Measurements from ENCODE around the gene BUD31. TPM values are rescaled to one million over a fixed set of nuclear protein-coding genes. Genes with fewer than 3 reads are reported as not detected.

BUD31 gene
- total and polyA plus RNA-seq, 2 of the 8 experiments (the other 6 are each of a cell fraction or from before 2014, with no cell fraction given): 46.7 to 114 TPM

DNA sequence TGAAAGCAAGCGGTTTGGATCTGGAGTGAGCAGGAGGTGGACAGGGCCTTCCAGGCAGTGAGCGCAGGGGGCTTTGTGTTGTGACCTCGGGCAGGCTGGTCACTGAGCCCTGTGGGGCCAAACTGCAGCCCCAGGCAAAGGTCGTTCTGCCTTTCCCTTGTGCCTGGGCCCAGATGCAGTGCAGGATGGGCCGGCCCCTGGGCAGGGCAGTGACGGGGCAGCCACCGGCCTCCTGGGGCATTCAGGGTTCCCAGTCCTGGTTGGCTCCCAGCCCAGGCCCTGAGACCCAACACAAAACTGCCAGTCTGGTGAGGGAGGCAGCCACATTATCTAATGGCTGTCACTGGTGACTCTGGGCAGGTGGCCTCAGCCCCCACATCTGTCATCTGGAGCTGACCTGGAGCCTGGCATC, 27.1 kb upstream of the BUD31 start:
- peak overlapping the region; percentile 40 for H2BK5ac ChIP-seq (ENCODE audit: low read depth, low read length)
- H2BK12ac ChIP-seq (ENCODE audit: low read depth, low read length): no peak overlapping the region
- H3K23ac ChIP-seq (ENCODE audit: insufficient read length): no peak overlapping the region
- no peak overlapping the region for H3K4me3 ChIP-seq (ENCODE audit: extremely low read depth in 1 of 4, insufficient read depth in 2 of 4, low read depth in 3 of 4, low read length in 4 of 4)
- no peak overlapping the region for H4K8ac ChIP-seq (ENCODE audit: extremely low read depth, insufficient read depth, low read length)
- no peak overlapping the region for H4K5ac ChIP-seq (ENCODE audit: insufficient read length, low read depth, low read length)
- no peak overlapping the region for H2AK5ac ChIP-seq (ENCODE audit: low read depth, low read length)
- no peak overlapping the region for H3K18ac ChIP-seq (ENCODE audit: extremely low read depth, low read length)
- no peak overlapping the region for H3K4ac ChIP-seq (replicated peaks; ENCODE audit: insufficient read length, low read depth, low read length)
- DNase-seq (ENCODE audit: low read depth in 1 of 2, low spot score in 2 of 2) (no peak), FAIRE-seq (no peak)
- H3K9ac ChIP-seq (replicated peaks in 1 of 4; ENCODE audit: extremely low read depth in 1 of 4, low read depth in 3 of 4, low read length in 3 of 4): peak overlapping the region in 1 of 4 experiments; percentile 46; a peak in 1 of 7 replicates
- no peak overlapping the region for H3K56ac ChIP-seq (replicated peaks; ENCODE audit: insufficient read length, low read depth, low read length)
- CTCF ChIA-PET (ENCODE audit: partially characterized antibody): interaction anchor here (1.0 kb wide), 1 partner anchor 22 kb away, joined by 3 read pairs; no protein-coding TSS in a partner anchor
- H3K4me1 ChIP-seq (replicated peaks in 1 of 4; ENCODE audit: control insufficient read depth in 3 of 4, insufficient read depth in 4 of 4, low read length in 3 of 4): peaks cover 0 to 5% (median 1%) of the 10 kb centered on the region in 4 experiments; a peak in 3 of 7 replicates
- no peaks in the 10 kb centered on the region for H3K9me3 ChIP-seq (ENCODE audit: insufficient read depth in 2 of 2, low read depth in 1 of 2, low read length in 1 of 2)
- POLR2A ChIA-PET (ENCODE audit: partially characterized antibody): interaction anchor here (0.5 to 3.3 kb wide), 5 partner anchors 8 to 384 kb away, joined by 3 to 18 read pairs (median 4); partner anchors contain the start of genes BUD31, CPSF4, PDAP1 and PTCD1
- no peak overlapping the region for H2BK15ac ChIP-seq (ENCODE audit: low read length)
- H4K91ac ChIP-seq (replicated peaks; ENCODE audit: insufficient read length, low read length): no peak overlapping the region
- peaks cover 0 to 13% of the 10 kb centered on the region in 2 experiments; a peak in 1 of 4 replicates for H3K79me2 ChIP-seq (ENCODE audit: control insufficient read depth in 1 of 2, insufficient read depth in 2 of 2, low read length in 2 of 2)
- TF ChIP-seq CBX5 (IDR thresholded peaks at IDR 0.05; ENCODE audit: low read depth, low read length) (no peak), CEBPB (IDR thresholded peaks at IDR 0.05; ENCODE audit: low read depth, low read length) (no peak), SP2 (IDR thresholded peaks at IDR 0.05; ENCODE audit: low read length) (no peak), NRF1 (IDR thresholded peaks at IDR 0.05; ENCODE audit: low read depth, low read length) (no peak), EP300 (IDR thresholded peaks at IDR 0.05; ENCODE audit: borderline replicate concordance in 1 of 2, low read depth in 2 of 2, low read length in 2 of 2) (no peak), EZH2 (IDR thresholded peaks at IDR 0.05; ENCODE audit: low read depth, low read length, severe bottlenecking) (no peak)
- peaks cover 13% of the 10 kb centered on the region for H3K79me1 ChIP-seq (ENCODE audit: low read depth, low read length)
- peaks cover 0 to 5% (median 0%) of the 10 kb centered on the region in 4 experiments; a peak in 3 of 8 replicates for H3K36me3 ChIP-seq (ENCODE audit: control insufficient read depth in 2 of 4, insufficient read depth in 4 of 4, low read length in 3 of 4)
- no peak overlapping the region for H2AFZ ChIP-seq (ENCODE audit: low read length)
- H3K23me2 ChIP-seq (ENCODE audit: low read depth, low read length): no peaks in the 10 kb centered on the region; the same call in 1 of the 2 replicates
- 0 out of 2 replicates have a peak overlapping the region, but pooled peaks have one; percentile 44 for H3K27ac ChIP-seq (ENCODE audit: low read depth, low read length)
- H2BK20ac ChIP-seq (ENCODE audit: low read length): no peak overlapping the region
- 97% methylated on average over 7 of the region's 7 CpGs; no CpG with 5 or more reads in 1 of the 2 experiments for WGBS, 2 experiments (ENCODE audit: extremely low coverage in 1 of 2, insufficient coverage in 1 of 2, insufficient read length in 1 of 2, insufficient replicate concordance in 2 of 2, low coverage in 1 of 2, low lambda C conversion rate in 2 of 2, missing lambda C conversion rate in 1 of 2)
- no peak overlapping the region for H3K14ac ChIP-seq (ENCODE audit: insufficient read length)
- no peak overlapping the region for H3K4me2 ChIP-seq (ENCODE audit: insufficient read depth in 1 of 2, low read depth in 2 of 2, low read length in 2 of 2)
- H3K27me3 ChIP-seq (replicated peaks in 1 of 4; ENCODE audit: control insufficient read depth in 3 of 4, extremely low read depth in 1 of 4, insufficient read depth in 3 of 4, low read length in 3 of 4): no peaks in the 10 kb centered on the region
- H4K20me1 ChIP-seq (replicated peaks in 1 of 2; ENCODE audit: control insufficient read depth in 1 of 2, insufficient read depth in 2 of 2, low read length in 2 of 2): peaks cover 12 to 21% of the 10 kb centered on the region in 2 experiments
- H2BK120ac ChIP-seq (replicated peaks; ENCODE audit: low read depth, low read length): no peak overlapping the region
